Panc1 (cell line): Measurements from ENCODE around the gene FARS2. TPM values are rescaled to one million over a fixed set of nuclear protein-coding genes. Genes with fewer than 3 reads are reported as not detected.

ENCODE experiments used
- ATAC-seq: fragments of 200-7000 bp; cut with Tn5 transposase; 2 replicates; pipeline ENCODE4 v1.9.1; 2020; ENCODE audit warnings: mild to moderate bottlenecking, moderate library complexity
- BruUV-seq: library from RNA; stranded (reverse); fragments of 400-500 nt; replicated peaks from 2 replicates; lab custom pipeline; 2021; lab: Mats Ljungman, UMichigan
- CTCF ChIA-PET: fragments of 300-600 bp; sonication (Branson Sonifier 250); formaldehyde crosslinking; loops from one replicate; lab custom pipeline; 2022; ENCODE audit warnings: antibody characterized with exemption; lab: Charles Lee
- POLR2A ChIA-PET: fragments of 300-600 bp; sonication (Branson Sonifier 250); formaldehyde crosslinking; loops from one replicate; lab custom pipeline; 2022; ENCODE audit warnings: antibody characterized with exemption; lab: Charles Lee
- DNase-seq: peaks from one replicate; pipeline ENCODE4 v3.0.0-alpha.2; 2010; ENCODE audit warnings: low read depth, low spot score
- H3K27ac ChIP-seq: 2 replicates; pipeline ENCODE4 v1.5.1; 2011; ENCODE audit warnings: mild to moderate bottlenecking, low read length, inconsistent platforms
- H3K27me3 ChIP-seq: fragments of 200-500 bp; sonication (Bioruptor generic); 2 replicates; pipeline ENCODE4 v1.6.0; 2014; ENCODE audit warnings: low read length, inconsistent platforms; ENCODE audit not compliant: control insufficient read depth, insufficient read depth
- H3K36me3 ChIP-seq: fragments of 200-500 bp; sonication (Bioruptor generic); 2 replicates; pipeline ENCODE4 v1.5.1; 2014; ENCODE audit warnings: inconsistent platforms, mild to moderate bottlenecking, low read length, moderate library complexity; ENCODE audit not compliant: control insufficient read depth, insufficient read depth
- H3K4me1 ChIP-seq: 2 replicates; pipeline ENCODE4 v1.5.1; 2011; ENCODE audit warnings: inconsistent platforms, mild to moderate bottlenecking, low read length, moderate library complexity; ENCODE audit not compliant: control insufficient read depth, insufficient read depth
- H3K4me3 ChIP-seq, 2 experiments: 2 replicates each; pipeline ENCODE4 v1.5.1; 2011 to 2012; ENCODE audit warnings: low read depth in 2 of 2, low read length in 2 of 2, mild to moderate bottlenecking in 2 of 2, inconsistent platforms in 1 of 2, moderate library complexity in 1 of 2
- H3K9me3 ChIP-seq: fragments of 200-500 bp; sonication (Bioruptor generic); 2 replicates; pipeline ENCODE4 v1.5.1; 2014; ENCODE audit warnings: low read depth, mild to moderate bottlenecking, inconsistent platforms, low read length, moderate library complexity; ENCODE audit not compliant: control insufficient read depth, insufficient read depth
- CTCF ChIP-seq: fragments of 450-650 bp; IDR thresholded peaks from 2 replicates; pipeline ENCODE4 v1.5.1; 2017; ENCODE audit warnings: mild to moderate bottlenecking
- POLR2AphosphoS5 ChIP-seq: IDR thresholded peaks from 2 replicates; pipeline ENCODE4 v1.6.1; 2012; ENCODE audit warnings: mild to moderate bottlenecking, low read depth, low read length, moderate library complexity
- REST ChIP-seq, 2 experiments: IDR thresholded peaks; 2 replicates each; pipeline ENCODE4 v1.6.1; 2011 to 2012; ENCODE audit warnings: low read depth in 2 of 2, control low read depth in 1 of 2, low read length in 1 of 2, mild to moderate bottlenecking in 1 of 2, moderate library complexity in 1 of 2; ENCODE audit not compliant: insufficient read depth in 1 of 2
- SIN3A ChIP-seq: IDR thresholded peaks from 2 replicates; pipeline ENCODE4 v1.6.1; 2012; ENCODE audit warnings: low read depth, mild to moderate bottlenecking, low read length, moderate library complexity, borderline replicate concordance; ENCODE audit not compliant: insufficient read depth
- TCF7L2 ChIP-seq: IDR thresholded peaks from 2 replicates; pipeline ENCODE4 v1.6.1; 2011; ENCODE audit warnings: mild to moderate bottlenecking, low read depth, low read length, inconsistent platforms
- in situ Hi-C: cut with HindIII; loops from 2 replicates; pipeline ENCODE4 v1.10.0; 2016; ENCODE audit warnings: low sequenced_read_pairs, low pct_unique_long_range_greater_than_20kb
- intact Hi-C: fragments of 100-400 bp; cut with micrococcal nuclease; formaldehyde crosslinking; loops from one replicate; pipeline ENCODE4 v1.10.0; 2022; ENCODE audit not compliant: unreplicated experiment
- total RNA-seq: library from RNA; stranded (reverse); gene quantifications from one replicate; pipeline ENCODE4 v1.2.1, GENCODE V29; 2021; ENCODE audit not compliant: unreplicated experiment

The FARS2 gene
- total RNA-seq, 1 experiment from 2014 or later = 12.8 TPM

GRCh38 chr6:5592886-5593519 lies 331.7 kb downstream of the FARS2 start:
- ATAC-seq (no peak), DNase-seq (no peak)
- Histone ChIP-seq H3K4me3 (no peak overlapping the region), H3K9me3 (no peaks in the 10 kb centered on the region), H3K4me1 (no peaks in the 10 kb centered on the region), H3K27ac (no peak overlapping the region), H3K27me3 (no peaks in the 10 kb centered on the region), H3K36me3 (no peaks in the 10 kb centered on the region)
- in situ Hi-C loops (no loop called here), intact Hi-C loops (no loop called here)
- no TSS peak for BruUV-seq
- TF ChIP-seq TCF7L2 = no peak
- no peak for TF ChIP-seq SIN3A
- TF ChIP-seq REST (IDR thresholded peaks at IDR 0.05; ENCODE audit: insufficient read depth in 1 of 2, low read depth in 2 of 2, low read length in 1 of 2) = no peak
- no peak for TF ChIP-seq CTCF
- no peak for TF ChIP-seq POLR2AphosphoS5
- POLR2A ChIA-PET = no interaction called here
- CTCF ChIA-PET = no interaction called here

GRCh38 chr6:5595184-5595583 lies 333.9 kb downstream of the FARS2 start:
- TF ChIP-seq CTCF = no peak
- no peak for TF ChIP-seq TCF7L2
- TF ChIP-seq REST (IDR thresholded peaks at IDR 0.05; ENCODE audit: insufficient read depth in 1 of 2, low read depth in 2 of 2, low read length in 1 of 2) = no peak
- no peak for TF ChIP-seq SIN3A
- TF ChIP-seq POLR2AphosphoS5 = no peak
- DNase-seq = no peak
- no peak for ATAC-seq
- Histone ChIP-seq H3K36me3 (no peaks in the 10 kb centered on the region), H3K27me3 (no peaks in the 10 kb centered on the region), H3K4me1 (no peaks in the 10 kb centered on the region), H3K9me3 (no peaks in the 10 kb centered on the region), H3K4me3 (no peak overlapping the region), H3K27ac (no peak overlapping the region)
- intact Hi-C loops = no loop called here
- ChIA-PET POLR2A (no interaction called here), CTCF (no interaction called here)
- in situ Hi-C loops = no loop called here
- BruUV-seq = no TSS peak
